ENCODE results near the gene RYR3.

- TF ChIP-seq, protein P1, sequence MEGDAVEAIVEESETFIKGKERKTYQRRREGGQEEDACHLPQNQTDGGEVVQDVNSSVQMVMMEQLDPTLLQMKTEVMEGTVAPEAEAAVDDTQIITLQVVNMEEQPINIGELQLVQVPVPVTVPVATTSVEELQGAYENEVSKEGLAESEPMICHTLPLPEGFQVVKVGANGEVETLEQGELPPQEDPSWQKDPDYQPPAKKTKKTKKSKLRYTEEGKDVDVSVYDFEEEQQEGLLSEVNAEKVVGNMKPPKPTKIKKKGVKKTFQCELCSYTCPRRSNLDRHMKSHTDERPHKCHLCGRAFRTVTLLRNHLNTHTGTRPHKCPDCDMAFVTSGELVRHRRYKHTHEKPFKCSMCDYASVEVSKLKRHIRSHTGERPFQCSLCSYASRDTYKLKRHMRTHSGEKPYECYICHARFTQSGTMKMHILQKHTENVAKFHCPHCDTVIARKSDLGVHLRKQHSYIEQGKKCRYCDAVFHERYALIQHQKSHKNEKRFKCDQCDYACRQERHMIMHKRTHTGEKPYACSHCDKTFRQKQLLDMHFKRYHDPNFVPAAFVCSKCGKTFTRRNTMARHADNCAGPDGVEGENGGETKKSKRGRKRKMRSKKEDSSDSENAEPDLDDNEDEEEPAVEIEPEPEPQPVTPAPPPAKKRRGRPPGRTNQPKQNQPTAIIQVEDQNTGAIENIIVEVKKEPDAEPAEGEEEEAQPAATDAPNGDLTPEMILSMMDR (IDR thresholded peaks at IDR 0.05; ENCODE audit: insufficient read depth, low read length, poor library complexity, severe bottlenecking), result no peak
- no peak for TF ChIP-seq EZH2phosphoT487 (conservative IDR thresholded peaks at IDR 0.05; ENCODE audit: low read length)
Measured at GRCh38 chr15:33440900-33441299, 130.1 kb downstream of the RYR3 start.

Data from SU-DHL-6 (cell line).